ENCODE results near the gene TIGD2. TPM values are rescaled to one million over a fixed set of nuclear protein-coding genes. Genes with fewer than 3 reads are reported as not detected.

The TIGD2 gene
- 1 to 10 TPM; 2.2 to 2.7 TPM for total RNA-seq
- long read RNA-seq, partial matches to known transcripts, result 0 of 3 reads
- long read RNA-seq, other reads (novel, unspliced or antisense), result 0 of 3 reads

GRCh38 chr4:89110986-89111832 lies at the start of gene TIGD2:
Gene TIGD2, plus strand, starts transcription at chr4:89111533. Its CDS starts 1,442 bp downstream, at chr4:89112975.
- ATAC-seq, result peak; percentile 98 to 99
- intact Hi-C loops (cut with DNase I), result loop anchor here in 1 of 2 donors (5.0 kb wide), 1 partner anchor 289 kb away; no protein-coding TSS in a partner anchor
- peak; percentile 90 for DNase-seq

GRCh38 chr4:89064848-89065247 lies 46.5 kb upstream of the TIGD2 start:
- DNase-seq, result no peak
- ATAC-seq, result no peak
- intact Hi-C loops (cut with DNase I), result no loop called here

GRCh38 chr4:89067417-89067816 lies 43.9 kb upstream of the TIGD2 start:
- intact Hi-C loops (cut with DNase I), result no loop called here

GRCh38 chr4:89069481-89069880 lies 41.9 kb upstream of the TIGD2 start:
- DNase-seq (no peak), ATAC-seq (no peak)
- intact Hi-C loops (cut with DNase I), result no loop called here

More at GRCh38 chr4:89067417-89067816, 43.9 kb upstream of the TIGD2 start:
- no peak for ATAC-seq
- DNase-seq, result no peak

GRCh38 chr4:89070041-89070440 lies 41.3 kb upstream of the TIGD2 start:
- ATAC-seq, result no peak
- intact Hi-C loops (cut with DNase I), result no loop called here
- no peak for DNase-seq

GRCh38 chr4:89071311-89071710 lies 40.0 kb upstream of the TIGD2 start:
- ATAC-seq (no peak), DNase-seq (no peak)
- intact Hi-C loops (cut with DNase I), result no loop called here

GRCh38 chr4:89072921-89073320 lies 38.4 kb upstream of the TIGD2 start:
- DNase-seq (no peak), ATAC-seq (no peak)
- intact Hi-C loops (cut with DNase I), result no loop called here

- DNase-seq (no peak), ATAC-seq (no peak)
- intact Hi-C loops (cut with DNase I), result no loop called here
These were observed 33.6 kb upstream of the TIGD2 start for GRCh38 chr4:89077761-89078160.

- ATAC-seq, result no peak
- intact Hi-C loops (cut with DNase I), result no loop called here
- DNase-seq, result no peak
These were observed 33.0 kb upstream of the TIGD2 start for GRCh38 chr4:89078300-89078699.

GRCh38 chr4:89099034-89099433 lies 12.3 kb upstream of the TIGD2 start:
- DNase-seq (no peak), ATAC-seq (no peak)
- intact Hi-C loops (cut with DNase I), result no loop called here

- no peak for DNase-seq
- intact Hi-C loops (cut with DNase I), result no loop called here
These were observed 11.9 kb upstream of the TIGD2 start for GRCh38 chr4:89099471-89099870.

GRCh38 chr4:89100853-89101252 lies 10.5 kb upstream of the TIGD2 start:
- intact Hi-C loops (cut with DNase I), result no loop called here
- ATAC-seq (no peak), DNase-seq (no peak)

More at GRCh38 chr4:89099471-89099870, 11.9 kb upstream of the TIGD2 start:
- no peak for ATAC-seq

- intact Hi-C loops (cut with DNase I), result no loop called here
- DNase-seq, result no peak
- ATAC-seq, result no peak
These were observed 9.8 kb upstream of the TIGD2 start for GRCh38 chr4:89101256-89102161.

GRCh38 chr4:89105726-89106125 lies 5.6 kb upstream of the TIGD2 start:
- ATAC-seq (no peak), DNase-seq (no peak)
- intact Hi-C loops (cut with DNase I), result no loop called here

- ATAC-seq (no peak), DNase-seq (no peak)
- intact Hi-C loops (cut with DNase I), result no loop called here
These were observed 3.2 kb upstream of the TIGD2 start for GRCh38 chr4:89108091-89108490.

- DNase-seq (no peak), ATAC-seq (no peak)
- intact Hi-C loops (cut with DNase I), result loop anchor here in 1 of 2 donors (5.0 kb wide), 1 partner anchor 288 kb away; no protein-coding TSS in a partner anchor
These were observed 1.3 kb upstream of the TIGD2 start for GRCh38 chr4:89109841-89110540.

GRCh38 chr4:89110541-89110985 lies 770 bp upstream of the TIGD2 start:
- DNase-seq (no peak), ATAC-seq (no peak)
- intact Hi-C loops (cut with DNase I), result loop anchor here in 1 of 2 donors (5.0 kb wide), 1 partner anchor 288 kb away; no protein-coding TSS in a partner anchor

- DNase-seq, result no peak
- intact Hi-C loops (cut with DNase I), result loop anchor here in 1 of 2 donors (5.0 kb wide), 1 partner anchor 290 kb away; no protein-coding TSS in a partner anchor
- ATAC-seq, result no peak
These were observed 665 bp downstream of the TIGD2 start for GRCh38 chr4:89111833-89112563.

Measured in left cardiac atrium (tissue), 4 donors.